Mesenteric fat pad (tissue), 1 donor: ENCODE measurements around the gene NDUFV2. TPM values are rescaled to one million over a fixed set of nuclear protein-coding genes. Genes with fewer than 3 reads are reported as not detected.

Experiments
- DNase-seq: peaks from one replicate; pipeline ENCODE4 v3.0.0-alpha.2; 2020; ENCODE audit warnings: low spot score
- total RNA-seq: library from RNA; stranded (reverse); fragmentation: NEBNext Ultra II Directional; extraction: Animal tissue kit (Norgen Biotek cat#: 25700); gene quantifications from one replicate; pipeline ENCODE4 v1.2.1, GENCODE V29; 2021
- donor health status: DM: yes; HTN: yes; CAD: no.

The NDUFV2 gene
- total RNA-seq, 1 donor from 2014 or later: 138 TPM

DNA sequence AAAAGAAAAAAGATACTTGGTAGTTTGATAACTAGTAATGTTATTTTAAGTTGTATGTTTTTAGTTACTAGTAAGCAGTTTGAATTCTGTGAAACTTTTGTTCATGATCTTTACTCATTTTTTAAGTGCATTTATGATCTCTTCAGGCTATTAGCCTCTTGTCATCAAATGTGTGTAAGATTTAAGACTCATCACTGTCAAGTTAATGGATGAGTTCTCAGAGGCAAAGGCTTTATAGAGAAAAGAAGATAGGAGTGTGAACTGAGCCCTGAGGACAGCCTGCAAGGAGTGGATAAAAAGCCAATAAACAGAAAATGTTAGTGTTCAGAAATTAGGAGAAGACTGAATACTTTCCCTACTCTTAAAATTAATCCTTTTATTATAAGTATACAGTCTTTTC lies 13.5 kb downstream of the NDUFV2 start:
- DNase-seq: no peak

DNA sequence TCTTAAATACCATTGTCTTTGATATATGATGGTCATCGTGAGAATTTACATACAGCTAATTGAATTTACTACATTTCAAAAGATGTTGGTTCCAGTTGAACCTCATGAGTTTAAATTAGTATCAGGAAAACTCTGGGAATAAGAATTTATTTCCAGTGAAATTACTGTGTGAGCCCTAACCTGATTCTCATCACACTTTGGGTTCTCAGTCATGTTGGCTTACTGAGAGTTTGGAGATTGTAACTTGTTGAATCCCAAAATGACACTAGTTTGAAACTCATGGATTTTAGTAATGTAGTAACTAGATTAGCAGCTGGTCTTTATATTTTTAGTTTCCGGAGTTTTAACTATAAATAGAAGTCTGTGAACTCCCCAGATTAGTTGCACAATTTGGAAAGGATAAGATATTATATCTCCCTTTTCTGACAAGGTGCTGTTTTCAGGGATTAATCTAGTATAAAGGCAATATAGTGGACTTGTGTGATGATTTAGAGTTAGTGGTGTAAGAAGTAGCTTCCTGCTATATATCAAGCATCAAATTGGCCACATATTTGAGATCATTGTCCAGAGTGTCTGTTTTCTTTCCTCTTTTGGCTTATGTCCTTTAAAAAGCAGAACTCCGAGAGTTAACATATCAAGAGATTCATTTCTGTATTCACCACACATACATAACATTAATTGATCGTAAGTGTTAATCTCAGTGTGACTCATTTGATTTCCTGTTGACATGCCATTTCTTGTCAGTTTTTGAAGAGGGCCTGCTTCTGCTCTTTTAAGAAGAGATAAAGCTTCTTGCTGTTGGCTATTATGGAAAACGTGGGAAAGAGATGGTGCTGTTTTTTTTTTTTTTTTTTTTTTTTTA lies 15.7 kb downstream of the NDUFV2 start:
- DNase-seq: no peak

DNA sequence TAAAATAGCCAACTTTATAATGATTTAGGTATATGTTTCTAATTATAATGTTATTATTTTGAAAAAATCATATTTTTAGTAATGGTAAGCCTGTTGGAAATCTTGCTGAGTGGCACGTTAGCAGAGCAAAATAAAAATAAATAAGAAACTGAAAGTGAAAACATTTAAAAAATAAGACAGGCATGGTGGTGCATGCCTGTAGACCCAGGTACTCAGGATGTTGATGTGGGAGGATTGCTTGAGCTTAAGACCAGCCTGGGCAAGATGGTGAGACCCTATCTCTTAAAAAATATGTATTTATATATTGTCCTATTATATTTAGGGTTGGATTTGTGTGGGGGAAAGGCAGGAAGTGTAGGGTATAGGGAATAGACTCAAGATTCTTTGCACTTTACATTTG lies 18.3 kb downstream of the NDUFV2 start:
- no peak for DNase-seq

DNA sequence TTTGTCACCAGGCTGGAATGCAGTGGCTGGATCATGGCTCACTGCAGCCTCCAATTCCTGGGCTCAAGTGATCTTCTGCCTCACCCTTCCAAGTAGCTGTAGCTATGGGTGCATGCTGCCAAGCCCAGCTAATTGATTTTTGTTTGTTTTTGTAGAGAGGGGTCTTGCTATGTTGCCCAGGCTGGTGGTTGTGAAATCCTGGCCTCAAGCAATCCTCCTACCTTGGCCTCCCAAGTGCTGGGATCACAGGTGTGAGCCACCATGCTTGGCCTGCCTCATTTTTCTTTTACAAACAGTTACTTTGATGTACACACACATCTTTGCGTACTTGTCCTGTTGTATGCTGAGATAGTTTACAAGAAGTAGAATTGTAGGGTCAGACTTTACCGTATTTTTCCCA lies 21.0 kb downstream of the NDUFV2 start:
- DNase-seq: no peak

DNA sequence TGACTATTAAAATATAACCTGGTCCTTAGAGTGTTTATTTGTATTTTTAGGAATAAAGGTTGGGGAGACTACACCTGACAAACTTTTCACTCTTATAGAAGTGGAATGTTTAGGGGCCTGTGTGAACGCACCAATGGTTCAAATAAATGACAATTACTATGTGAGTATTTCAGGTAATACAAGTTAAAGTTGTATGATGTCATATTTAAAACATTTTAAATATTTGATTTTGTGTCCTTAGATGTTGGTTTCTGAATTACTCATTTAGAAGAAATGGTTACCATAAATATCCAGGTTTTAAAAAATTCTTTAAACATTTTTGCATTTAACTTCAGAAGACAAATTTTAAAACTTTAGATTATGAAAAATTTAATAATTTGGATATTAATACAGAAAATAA lies 22.3 kb downstream of the NDUFV2 start:
- DNase-seq: no peak

DNA sequence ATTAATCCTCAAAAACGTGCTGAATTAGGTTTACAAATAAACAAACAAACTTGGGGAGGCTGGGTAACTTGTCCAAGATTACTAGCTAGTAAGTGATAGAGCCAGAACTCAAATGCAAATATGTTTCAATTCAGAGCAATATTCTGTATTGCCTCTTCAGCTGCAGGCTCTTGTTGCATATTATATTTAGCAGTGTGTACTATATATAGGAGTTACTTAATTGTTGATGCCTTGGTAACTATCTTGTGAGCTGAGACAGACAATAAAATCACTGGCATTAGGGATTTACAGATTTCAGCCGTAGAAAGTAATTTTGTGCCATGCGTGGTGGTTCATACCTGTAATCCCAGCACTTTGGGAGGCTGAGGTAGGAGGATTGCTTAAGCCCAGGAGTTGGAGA lies 23.8 kb downstream of the NDUFV2 start:
- DNase-seq: no peak

DNA sequence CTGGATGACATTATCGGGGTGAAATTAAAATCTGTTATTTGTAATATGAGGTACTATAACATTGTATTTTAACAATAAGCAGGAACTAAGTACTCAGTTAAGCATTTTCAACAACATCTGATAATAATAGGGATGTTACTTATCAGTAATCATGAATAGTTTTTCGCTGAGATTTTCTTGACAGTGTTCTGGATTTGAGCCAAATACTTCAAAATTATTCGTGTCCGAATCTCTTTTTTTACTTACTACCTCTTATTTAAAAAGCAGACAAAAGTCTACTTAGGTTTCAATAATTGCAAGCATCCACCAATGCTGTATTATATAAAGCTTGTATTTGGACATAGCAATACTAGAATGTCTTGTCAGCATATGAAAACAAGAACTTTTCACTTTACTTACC lies 27.7 kb downstream of the NDUFV2 start:
- DNase-seq: no peak

DNA sequence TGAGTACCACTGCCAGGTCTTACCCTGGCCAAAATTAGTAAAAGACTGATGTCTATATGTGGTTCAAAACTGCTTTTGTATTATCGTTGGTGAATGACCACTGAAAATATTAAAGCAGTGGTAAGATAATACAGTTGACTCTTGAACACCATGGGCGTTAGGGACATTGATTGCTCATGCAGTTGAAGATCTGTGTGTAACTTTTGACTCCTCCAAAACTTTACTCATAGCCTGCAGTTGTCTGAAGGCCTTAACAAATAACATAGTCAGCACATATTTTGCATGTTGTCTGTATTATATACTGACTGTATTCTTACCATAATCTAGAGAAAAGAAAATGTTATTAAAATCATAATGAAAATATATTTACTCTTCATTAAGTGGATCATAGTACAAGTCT lies 28.3 kb downstream of the NDUFV2 start:
- no peak for DNase-seq

DNA sequence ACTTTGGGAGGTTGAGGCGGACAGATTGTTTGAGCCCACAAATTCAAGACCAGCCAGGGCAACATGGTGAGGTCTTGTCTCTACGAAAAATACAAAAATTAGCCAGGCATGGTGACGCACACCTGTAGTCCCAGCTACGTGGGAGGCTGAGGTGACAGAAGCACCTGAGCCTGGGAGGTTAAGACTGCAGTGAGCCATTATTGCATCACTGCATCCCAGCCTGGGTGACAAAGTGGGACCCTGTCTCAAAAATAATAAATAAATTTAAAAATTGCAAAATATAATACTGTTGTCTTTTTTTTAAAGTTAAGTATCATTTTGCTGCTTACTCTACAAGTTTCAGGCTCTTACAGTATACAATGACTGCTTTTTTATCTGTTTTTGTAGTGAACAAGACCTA lies 30.1 kb downstream of the NDUFV2 start:
- DNase-seq: no peak

DNA sequence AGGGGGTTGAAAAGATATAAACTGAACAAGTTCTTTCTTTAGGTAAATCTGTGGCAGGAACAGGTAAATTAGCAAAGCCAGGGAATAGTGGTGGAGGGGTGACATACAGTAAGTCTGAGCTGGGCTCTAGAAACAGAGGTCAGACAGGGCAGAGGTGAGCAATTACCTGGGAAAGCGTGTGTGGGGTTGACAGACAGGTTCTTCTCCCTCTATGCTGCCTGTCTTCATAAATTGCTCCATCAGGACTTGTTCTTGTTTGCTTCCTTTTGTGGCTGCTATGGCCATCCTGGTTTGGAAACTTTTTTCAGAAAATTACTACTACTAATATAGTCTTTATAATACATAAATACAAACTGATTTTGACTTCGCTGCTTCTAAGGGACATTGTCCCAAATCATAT lies 30.7 kb downstream of the NDUFV2 start:
- DNase-seq: no peak

DNA sequence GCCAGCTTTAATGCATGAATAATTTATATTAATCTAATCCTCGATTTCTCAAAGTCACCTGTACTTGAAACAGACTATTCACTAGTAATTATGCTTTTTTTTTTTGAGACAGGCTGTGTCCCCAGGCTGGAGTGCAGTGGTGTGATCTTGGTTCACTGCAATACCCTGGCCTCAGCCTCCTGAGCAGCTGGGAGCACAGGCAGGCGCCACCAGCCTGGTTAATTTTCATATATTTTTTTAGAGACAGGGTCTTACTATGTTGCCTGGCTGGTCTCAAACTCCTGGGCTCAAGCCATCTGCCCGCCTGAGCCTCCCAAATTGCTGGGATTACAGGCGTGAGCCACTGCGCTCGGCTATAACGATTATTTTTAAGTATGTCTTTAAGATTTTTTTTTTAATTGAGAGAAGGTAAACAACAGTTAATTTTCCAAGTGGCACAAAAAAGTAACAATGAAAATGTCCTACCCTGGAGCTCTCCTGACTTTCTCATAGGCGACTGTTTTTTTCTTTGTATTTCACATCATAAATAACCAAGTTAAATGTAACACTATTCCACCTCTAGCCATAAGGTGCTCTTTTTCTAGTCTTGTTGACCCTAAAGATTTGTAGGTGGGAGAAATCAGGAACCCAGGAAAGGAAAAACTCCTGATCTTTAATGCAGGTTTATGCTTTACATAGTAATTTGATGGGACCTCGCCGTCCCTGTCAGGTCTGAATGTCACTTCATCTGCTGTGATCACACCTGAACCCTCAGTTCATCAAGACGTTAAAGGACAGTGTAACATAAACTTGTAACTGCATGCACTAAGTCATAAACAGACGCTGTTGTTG lies 32.8 kb downstream of the NDUFV2 start:
- DNase-seq: no peak

DNA sequence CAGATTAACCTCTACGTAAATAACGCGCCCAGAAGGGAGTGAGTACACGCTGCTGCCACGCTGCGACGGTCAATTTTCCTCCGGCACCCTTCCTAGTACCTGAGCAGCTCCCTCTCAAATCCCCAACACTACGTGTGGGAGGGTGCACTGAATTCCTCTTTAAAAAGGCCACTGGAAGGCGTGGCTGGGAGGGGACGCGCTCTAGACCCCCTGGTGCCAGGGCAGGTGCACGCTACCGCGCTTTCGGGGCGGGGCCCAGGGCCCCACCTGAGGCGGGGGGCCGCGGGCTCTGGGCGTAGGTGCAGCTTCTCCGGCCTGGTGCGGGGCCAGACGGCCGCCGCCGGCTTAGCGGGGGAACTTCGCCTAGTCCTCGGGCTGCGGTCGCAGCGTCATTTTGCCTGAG lies 33.4 kb downstream of the NDUFV2 start:
- peak; percentile 91 for DNase-seq

DNA sequence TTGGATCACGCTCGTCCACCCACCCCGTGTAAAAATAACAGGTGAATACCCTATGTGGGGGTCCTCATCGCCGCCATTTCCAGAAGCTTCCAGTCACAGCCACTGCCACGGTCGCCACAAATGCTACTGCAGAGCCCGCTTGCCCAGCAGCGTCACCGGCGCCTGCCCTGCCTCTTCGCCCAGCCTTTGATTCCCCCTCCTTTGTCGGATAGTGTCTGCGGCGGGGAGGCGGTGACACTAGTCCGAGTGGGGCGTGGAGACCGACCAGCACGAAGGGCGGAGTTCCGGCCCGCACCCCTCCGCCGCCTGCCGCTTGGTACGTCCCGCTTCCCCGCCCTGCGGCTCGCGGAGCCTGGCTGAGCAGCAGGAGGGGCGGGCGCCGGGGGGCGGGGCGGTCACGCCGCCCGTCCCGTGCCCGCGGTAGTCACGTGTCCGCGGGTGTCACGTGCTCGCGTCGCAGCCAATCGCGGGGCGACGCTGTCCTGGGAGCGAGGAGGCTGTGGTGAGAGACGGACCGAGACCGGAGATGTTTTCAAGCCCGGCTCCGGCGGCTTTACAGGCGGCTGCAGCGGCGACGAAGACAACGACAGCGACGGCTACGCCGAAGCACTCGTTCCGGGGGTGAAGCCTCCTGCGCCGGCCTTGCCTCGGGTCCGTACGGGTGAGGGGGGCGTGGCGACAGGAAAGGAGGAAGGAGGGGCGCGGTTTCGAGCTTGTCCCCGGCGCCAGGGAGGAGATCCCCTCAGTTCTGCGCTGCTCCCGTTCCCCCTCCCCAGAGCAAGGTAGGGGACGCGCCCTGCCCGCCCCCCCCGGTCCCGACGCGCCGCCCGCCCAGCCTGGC lies 34.0 kb downstream of the NDUFV2 start, which contains the start of gene ANKRD12:
Gene ANKRD12 (plus strand): TSS at position 467 of the 841 bp plus-strand sequence. CDS start 45,652 bp downstream, outside the sequence.
- DNase-seq: peak; percentile 99

DNA sequence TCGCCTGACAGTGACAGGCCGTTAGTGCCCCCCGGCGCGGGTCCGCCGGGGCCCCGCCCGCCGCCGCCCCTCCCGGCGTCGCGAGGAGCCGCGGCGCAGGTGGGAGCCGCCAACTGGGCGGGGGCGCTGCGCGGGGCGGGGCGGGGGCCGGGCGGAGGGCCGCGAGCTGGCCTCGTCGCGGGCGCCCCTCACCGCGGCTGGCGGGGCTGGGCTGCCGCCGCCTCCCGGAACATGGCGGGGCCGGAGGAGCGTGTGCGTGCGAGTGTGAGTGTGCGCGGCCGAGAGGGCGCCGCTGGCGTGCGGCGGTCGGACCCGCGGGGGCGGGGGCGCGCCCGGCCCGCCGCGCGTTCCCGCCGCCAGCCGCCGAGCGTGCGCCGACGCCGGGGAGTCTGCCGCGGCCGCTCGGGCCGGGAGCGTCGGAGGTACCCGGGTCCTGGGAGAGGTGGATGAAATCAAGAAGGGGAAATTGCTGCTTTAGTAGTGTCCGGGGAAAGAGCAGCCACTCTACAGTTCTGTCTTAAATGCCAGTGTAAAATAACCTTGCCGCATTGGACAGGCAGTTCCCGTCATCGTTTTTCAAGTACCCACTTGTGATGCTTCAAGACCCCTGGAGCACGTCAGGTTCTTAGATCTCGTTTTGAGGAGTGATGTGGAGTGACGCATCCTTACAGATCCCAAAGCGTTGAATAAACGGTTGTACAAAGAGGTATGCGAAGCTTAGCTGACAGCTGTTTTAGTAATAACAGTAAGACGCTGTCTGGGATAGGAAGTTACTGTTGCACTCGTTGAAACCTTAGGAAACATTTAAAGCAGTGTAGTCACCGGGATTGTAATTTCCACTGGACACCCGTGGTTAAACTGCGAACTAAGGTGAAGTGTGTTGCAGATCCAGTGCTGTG lies 34.9 kb downstream of the NDUFV2 start:
- DNase-seq: peak; percentile 91

DNA sequence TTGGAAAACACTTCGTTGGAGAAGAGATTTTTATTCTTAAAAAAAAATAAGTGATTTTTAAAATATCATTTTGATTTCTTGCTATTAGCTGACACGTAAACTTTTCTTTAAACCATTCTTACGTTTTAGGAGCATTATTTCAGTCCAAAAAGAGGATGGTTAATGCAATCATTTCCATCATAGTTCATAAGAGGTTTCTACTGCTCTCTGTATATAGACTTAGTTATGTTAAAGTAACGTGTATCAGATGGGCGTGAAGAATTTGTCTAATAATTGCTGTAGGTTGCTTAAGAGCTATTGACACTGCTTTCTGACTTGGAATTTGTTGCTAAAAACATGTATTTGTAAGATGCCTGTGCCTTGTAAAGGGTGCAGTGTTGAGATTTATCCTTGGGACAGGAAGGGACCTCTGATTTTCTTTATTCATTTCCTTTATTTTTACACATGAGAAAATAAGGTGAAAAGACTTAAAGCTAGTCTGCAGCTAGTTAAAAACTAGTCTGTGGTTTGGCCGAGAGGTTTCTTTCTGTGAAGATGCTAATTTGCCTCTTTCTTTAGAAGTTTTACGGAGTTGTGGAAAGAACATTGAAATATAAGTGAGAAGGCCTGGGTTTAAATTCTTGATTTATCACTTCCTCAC lies 37.0 kb downstream of the NDUFV2 start:
- DNase-seq: no peak

DNA sequence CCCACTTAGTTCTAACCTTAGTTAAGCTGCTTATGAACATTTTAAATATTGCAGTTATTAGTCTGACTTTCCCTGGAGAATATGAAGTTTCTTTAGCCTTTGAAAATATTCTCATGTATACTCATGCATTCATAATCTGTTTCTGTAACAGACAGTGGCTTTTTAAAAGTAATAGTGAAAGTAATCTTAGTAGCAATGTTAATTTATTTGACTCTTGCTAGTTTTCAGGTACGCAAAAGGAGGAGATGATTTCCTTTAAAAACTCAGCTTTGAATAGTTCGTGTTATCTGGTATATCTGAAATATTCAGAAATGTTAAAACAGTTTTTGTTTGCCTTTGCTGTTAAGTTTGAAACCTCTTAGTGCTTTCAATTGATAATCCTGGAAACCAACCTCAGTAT lies 37.9 kb downstream of the NDUFV2 start:
- DNase-seq: no peak

DNA sequence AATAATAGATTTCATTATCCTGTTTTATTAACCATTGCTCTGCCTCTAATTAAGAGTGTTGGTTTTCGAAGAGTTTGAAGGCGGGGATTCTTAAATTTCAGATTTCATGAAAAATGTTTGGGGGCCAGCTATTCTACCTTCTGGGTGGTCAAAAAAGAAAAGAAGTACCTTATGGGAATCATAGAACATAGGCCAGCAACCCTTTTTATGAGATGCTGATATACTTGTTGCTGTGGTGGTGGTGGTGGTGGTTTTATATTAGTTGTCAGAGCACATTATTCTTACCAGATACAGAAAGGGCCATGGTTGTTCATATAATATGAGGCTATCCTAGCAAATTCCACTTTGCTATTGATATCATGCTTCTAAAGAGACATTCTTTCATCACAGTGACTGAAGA lies 38.5 kb downstream of the NDUFV2 start:
- no peak for DNase-seq

DNA sequence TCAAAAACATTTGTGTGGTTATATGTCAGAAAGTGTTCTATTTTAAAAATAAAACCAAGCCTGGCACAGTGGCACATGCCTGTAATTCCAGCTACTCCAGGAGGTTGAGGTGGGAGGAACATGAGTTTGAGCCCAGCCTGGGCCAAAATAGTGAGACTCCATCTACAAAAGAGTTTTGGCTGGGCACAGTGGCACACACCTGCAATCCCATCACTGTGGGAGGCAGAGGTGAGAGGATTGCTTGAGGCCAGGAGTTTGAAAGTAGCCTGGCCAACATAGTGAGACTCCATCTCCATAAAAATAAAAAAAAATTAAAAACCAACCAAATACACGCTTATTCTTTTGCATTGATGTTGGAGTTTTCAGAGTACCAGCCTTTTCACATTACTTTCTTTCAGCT lies 43.7 kb downstream of the NDUFV2 start:
- no peak for DNase-seq

DNA sequence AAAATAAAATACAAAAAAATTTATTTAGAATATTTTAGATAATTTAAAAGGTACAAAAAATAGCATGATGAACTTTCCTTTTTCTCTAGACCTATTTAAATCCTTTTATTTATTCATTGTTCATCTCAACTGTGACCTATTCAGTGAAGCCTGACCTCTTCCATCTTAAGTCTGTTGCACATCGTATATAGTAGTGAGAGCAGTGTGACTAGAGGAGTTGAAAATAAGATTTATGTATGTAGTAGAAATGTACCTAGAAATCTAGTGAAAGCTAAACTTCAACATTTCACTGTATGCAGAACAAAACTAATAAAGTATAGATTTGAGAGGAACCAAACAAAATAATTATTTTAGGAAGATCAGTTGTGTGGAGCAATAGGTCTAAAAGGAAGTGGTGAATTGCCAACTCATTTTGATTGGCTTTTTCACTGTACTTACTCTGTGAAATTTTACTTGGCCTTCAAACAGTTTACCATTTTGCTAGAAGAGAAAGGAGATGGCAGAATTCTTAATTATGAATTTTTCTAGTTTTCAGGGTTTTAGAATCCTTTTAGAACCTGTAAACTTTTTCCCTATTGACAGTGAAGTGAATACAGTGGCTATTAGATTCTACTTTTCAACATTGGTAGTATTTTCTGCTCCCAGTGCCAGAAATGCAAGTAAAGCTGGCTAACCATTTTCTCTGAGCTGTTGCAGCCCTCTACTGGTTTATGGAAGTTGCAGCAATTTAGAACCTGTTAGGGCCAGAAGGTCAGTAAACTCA lies 45.1 kb downstream of the NDUFV2 start:
- no peak for DNase-seq
